ENCODE data around the gene AMER1.
"Not testable (repeated sequence)": the region's sequence is repeated elsewhere in the genome, so short reads cannot be mapped to it uniquely, and the experiment has no call there.

The AMER1 gene

DNA sequence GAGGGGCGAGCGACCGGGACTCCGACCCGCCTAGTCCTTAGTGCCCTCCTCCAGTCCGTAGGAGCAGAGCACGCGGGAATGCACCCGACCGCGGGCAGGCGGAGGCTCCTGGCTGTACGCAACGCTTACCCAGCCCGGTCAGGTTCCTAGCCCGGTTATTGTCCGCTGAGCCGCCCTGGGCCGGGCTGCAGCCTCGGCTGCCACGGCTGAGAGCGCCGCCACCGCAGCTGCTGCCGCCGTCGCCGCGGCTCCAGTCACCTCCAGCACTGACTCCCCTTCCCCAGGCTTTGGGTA is at the start of gene AMER1:
TSS of gene AMER1 (minus strand) at position 268 of the 294 bp plus-strand sequence. CDS start 12,422 bp downstream, outside the sequence.
- no peak for DNase-seq

DNA sequence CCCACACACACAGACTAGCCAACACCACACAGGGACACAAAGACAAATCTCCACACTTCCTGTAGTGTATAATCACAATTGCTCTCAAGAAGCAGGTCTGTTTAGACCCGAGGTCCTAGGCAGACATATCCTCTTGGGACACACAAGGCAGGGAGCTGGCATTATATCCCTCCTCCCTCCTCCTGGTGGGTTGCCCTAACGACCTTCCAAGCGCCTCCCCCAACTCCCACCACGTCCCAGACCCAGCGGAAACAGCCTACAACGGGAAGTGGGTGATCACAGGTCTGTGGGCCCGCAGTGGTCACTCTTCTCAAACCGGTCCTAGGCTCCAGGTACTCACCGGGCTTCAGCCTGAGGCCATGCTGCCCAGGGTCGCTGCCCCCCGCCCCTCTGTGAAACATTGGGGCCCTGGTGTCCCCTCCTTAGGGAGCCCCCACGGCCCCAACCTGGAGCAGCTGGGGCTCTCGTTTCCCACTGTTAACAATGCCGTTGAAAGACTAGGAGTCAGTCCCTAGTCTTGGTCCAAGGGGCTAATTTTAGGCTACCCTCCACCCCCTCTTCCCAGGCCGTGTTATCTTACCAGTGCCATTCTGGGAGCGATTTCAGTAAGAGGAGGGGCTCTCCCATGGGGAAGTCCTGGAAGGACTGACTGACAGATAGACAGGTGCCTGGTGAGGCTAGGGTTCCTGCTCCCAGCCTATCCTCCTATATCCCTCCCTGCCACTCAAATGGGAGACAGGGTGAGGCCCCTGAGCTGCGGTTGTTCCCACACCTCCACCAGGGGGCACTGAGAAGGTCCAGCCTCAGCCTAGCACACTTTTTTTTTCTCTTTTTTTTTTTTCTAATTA is 24.8 kb upstream of the AMER1 start, which contains the start of gene ASB12:
TSS of gene ASB12 (minus strand) at position 485 of the 848 bp plus-strand sequence. CDS start 4,957 bp downstream, outside the sequence.
- no peak for DNase-seq

DNA sequence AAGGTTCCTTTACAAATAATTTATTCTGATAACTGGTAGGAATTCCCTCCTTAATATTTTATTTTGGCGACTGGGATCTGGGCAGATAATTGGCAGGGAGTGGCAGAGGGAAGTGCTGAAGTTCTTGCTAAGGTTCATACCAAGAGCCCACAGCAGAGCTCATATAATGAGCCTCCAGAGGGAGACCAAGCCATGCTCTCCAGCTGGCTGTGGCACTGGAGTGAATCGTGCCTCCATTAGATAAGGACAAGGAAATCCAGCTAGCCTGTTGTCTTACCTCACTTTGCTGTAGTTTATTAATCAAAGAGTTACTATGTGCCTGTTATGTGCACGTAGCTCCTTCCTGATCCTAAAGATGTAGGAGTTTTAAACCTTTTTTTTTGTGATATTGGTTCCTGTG is 23.6 kb upstream of the AMER1 start:
- DNase-seq: no peak

DNA sequence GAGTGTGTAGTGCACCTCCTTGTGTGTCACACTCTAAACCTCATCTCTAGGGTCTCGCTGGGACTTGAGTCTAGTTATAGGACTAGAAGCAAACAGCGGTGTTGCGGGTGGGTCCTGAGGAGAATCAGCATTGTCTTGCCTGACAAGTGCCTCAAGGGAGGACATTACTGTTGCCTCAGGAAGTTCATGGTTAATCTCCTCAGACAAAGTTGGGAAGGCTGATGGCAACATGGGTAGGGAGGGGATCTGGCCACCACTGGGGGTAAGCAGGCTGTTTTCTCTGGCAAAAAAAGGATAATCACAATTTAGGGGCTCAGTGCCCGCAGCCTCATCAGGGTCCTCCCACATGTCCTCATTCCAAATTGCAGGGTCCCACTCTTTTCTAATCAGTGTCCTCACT is 12.5 kb upstream of the AMER1 start:
- no peak for DNase-seq

DNA sequence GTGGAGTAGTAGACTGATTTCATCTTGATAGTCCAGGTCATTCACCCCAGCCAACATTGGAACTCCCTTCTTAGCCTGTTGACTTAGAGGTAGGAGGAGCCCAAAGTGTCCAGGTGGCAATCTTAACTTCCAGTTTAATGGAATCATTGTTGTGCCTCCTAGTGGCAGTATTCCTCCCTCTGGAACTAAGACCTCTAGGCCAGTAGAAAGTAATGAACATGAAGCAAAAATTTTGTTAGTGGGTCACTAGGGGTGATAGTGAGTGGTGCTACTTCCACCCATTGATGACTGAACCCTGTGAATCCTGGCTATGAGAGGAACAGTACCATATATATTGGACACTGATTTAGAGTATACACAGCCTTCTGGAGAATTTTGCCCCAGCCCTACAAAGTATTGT is 8.5 kb upstream of the AMER1 start:
- DNase-seq: not testable (repeated sequence)

DNA sequence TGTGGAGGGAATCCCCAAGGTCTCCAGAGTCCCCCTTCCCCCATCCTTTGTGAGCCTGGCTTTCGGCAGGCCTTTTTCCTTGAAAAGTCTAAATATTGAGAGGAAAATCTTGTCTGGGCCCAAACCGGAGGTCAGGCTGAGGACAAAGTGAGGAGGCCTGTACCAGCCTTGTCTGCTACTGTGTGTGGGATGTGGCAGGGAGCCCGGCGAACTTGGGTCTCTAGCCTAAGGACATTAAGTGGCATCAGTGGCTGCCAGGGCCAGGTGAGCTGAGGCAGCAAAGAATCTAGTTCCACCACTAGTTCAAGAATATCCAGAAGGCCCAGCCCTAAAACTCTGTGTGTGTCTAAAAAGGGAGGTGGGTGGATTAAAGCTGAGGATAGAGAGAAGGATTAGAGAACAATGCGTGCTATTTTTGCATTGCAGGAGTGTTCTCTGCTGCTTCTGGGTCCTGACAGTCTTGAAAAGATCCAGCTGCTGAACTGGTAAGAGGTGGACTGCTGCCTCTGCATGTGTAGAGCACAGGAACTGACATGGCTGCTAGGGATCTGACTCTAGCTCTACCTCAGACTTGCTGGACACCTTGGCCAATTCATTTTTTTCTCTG is 1.2 kb upstream of the AMER1 start:
- DNase-seq: no peak

DNA sequence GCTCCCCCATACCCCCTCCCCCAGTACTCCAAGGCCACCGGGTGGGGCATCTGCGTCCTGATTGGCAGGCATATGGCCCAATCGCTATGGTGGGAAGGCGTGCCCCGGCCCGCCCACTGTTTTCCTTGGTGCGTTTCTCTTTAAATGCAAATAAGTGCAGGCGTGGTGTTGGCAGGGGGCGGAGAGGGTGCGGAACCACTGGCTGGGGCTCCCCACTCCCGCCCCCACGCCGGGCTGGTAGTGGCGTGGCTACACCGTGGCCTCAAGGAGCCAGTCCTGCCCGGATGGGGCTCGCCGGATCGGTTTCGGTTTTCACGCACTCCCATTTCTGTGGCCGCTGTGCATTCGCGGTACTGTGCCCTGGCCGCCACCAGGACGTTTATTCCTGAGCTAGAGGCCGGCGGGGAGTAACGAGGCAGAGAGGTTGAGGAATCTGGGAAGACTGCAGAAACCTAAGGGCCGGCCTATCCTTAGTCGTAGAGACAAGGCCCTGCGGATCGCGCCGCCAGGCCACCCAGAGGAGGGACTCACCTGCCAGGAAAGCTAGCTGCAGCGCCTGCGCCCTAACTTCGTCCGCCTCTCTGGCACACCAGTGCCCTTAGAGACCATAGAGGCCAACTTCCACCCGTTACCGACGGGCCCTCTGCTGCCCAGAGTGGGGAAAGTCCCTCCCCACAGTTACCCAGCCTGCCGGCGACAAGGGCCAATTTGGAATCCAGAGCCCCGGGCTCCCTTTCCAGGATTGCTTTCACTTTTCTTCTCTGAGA is 410 bp upstream of the AMER1 start:
- peak; percentile 81 for DNase-seq

DNA sequence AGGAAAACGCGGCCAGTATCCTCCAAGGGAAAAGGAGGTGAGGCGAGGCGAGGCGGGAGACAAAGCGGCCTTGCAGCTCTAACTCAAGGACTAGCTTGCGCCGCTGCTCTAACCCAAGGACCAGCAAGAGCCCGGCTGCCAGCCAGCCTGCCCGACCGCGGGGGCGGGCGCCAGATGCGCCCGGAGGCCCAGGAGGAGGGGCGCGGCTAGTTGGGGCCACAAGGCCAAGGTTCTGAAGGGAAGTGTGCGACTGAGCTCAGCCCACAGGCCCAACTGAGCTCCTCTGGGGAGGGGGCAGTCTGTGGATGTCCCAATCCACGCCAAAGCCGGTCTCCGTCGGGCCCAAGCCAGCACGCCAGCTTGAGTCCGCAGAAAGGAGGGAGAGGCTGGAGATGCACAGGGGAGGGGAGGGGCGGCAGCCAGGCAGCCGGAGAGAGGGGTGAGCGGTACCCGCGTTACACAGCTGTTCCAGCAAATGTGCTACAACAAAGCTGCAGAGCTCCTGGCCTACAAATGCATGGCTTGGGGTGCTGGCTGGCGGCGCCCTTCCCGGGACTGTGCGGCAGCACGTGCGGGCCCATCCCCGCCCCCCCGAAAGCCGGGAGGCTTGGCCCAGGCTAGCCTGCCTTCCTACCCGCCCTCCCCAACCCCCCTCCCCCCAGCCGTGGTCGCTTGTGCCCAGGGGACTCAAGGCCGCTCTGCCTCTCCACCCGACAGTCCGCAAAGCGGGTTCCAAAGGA is 637 bp downstream of the AMER1 start:
- DNase-seq: no peak

DNA sequence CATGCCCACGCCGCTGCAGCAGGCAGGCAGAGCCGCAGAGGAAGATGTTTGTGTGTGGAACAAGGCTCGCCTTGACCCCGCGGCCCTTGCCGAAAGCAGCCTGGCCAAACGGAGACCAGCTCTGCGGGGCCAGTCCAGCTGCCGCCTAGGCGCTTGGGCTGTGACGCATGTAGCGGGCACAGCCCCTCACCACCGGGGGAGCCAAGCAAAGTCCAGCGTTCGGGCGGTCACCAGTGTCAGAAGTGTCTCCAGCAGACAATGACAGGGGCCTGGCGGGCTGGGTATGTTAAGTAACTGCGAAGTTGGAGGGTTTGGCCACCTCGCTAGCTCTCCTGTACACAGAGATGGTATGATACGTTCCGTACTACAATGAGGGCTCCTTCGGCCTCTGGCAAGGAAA is 1.3 kb downstream of the AMER1 start:
- DNase-seq: no peak

DNA sequence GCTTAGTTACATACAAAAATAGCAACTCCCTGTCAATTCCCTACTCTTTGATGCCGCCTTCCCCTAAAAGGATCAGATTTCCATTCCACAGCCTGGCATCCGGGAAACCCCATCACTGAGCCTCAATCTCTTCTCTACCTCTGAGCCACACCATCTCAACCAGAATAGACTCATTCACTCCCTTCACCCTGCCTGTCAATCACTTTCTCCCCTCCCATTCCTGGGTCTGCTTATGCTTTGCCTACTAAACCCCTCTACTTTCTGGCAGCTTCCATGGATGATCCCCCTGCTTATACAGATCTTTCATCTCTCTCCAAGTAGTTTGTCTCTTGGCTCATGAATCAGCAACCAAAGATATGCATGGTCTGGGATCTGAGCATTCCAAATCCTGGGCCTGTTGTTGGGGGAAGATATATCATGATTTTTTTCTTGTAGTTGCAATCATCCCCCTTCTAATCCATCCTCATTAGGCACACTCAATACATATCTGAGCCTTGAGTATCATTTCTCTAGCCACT is 2.6 kb downstream of the AMER1 start:
- DNase-seq: no peak

DNA sequence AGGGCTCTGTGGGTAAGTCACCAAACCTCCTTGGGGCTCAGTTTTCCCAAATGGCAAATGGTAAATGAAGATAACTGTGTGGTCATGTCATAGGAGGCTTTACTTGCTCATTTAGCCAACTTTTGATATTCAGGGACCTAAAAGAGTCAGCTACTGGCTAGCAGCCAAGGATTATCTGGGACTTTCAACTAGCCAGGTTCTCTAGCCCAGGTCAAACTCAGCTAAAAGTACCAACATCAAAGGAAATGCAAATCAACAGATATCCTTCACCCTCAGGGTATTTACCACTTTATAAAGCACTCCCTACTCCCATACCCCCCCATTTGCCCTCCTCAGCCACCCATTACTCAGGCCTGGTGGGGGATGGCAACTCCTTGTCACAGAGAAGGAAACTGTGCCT is 7.5 kb downstream of the AMER1 start:
- DNase-seq: no peak

DNA sequence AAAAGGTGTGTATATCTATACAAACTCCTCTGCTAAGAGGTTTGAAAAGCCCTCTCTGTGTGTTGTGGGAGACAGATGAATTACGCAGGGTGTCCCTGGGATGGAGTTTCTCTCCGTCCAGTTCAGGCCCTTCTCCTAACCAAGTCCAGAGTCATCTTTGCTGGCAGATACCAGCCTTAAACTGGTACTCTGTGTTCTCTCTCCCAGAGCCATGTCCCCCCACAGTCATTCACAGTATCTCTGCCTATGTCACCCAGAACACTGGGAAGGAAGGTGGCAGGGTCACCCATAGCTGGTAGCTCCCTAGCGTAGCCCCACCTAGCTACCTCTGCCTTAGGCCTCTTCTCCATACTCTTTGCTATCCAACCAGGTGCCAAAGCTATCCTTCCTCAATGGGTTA is 8.9 kb downstream of the AMER1 start:
- no peak for DNase-seq

DNA sequence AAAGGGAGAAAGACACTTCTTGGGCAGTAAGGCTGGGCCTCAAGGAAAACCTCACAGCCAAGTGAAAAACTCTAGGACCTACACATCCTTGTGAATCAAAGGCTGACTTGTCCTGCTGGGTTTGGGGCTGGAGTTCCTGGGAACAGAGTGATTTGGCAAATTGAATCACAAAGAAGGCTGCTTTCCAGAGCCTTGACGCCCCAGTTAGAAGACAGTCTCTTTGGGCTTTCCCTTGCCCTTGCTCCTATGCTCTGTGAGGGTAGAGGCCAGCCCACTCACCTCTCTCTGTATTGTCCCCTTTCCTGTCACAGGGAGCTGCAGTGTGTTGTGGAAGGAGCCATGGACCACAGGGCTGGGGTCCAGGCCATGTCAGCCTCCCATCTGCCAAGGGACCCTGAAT is 9.6 kb downstream of the AMER1 start:
- DNase-seq: no peak

DNA sequence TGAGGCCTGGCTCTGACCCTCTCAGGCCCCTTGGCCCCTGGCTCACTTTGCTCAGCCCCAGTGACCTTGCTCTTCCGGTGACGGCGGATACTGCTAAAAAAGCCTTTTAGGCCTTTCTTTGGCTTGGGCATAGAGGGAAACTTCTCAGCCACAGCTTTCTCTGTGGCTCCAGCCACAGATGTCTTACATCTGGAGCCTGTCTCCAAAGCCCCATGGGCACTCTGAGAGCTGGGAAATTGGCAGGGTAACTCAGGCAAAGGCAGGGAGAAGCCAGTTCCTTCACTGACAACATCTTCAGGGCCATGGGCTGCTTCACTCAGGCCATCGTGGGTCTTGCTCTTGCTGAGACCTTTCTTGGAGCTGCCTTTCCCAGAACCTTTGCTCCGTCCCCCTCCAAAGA is 12.8 kb downstream of the AMER1 start:
- no peak for DNase-seq

DNA sequence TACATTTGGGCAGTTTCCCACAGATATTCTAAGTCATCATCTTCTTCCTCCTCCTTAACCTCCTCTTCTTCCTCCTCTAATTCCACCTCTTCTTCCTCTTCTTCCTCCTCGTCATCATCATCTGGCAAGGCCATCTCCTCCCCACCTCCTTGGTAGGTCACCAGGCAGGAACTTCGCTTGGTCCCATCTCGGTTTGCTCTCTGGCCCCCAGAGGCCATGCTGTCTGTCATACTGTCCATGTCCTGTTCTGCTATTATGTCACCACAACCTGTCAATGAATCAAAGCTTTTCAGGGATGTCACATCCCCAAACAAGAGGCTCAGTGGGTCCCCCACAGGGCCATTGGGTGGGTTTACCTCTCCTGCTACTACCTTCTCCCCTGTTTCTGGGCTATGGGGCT is 13.5 kb downstream of the AMER1 start:
- no peak for DNase-seq

DNA sequence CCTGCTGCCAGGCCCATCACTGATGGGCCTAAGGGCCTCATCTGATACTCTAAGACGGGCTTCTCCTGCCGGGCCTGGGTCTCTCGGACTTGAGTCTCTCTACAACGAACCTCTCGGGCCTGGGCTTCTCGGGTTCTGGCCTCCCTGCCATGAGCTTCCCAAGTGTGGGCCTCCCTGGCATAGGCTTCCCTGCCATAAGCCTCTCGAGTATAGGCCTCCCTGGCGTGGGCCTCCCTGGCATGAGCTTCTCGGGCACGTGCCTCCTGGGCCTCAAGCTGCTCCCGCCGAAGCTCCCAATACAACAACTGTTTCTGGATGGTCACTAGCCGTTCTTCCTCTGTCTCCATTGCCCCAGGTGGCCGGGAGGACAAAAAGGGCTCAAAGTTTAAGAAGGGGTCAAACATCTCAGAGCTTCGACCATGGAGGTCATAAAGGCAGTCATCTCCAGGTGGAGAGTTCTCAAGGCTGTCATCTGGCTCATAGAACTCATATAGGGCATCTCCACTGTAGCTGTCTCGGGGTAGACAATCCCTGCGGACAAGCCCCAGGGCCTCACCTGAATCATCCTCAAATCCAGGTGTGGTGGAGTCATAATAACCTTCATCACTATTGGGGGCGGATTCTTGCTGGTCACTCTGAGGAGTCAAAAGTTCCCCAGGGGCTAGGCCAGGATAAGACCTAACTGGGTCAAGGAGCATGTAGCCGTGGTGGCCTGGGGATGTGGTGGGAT is 14.1 kb downstream of the AMER1 start:
- no peak for DNase-seq

DNA sequence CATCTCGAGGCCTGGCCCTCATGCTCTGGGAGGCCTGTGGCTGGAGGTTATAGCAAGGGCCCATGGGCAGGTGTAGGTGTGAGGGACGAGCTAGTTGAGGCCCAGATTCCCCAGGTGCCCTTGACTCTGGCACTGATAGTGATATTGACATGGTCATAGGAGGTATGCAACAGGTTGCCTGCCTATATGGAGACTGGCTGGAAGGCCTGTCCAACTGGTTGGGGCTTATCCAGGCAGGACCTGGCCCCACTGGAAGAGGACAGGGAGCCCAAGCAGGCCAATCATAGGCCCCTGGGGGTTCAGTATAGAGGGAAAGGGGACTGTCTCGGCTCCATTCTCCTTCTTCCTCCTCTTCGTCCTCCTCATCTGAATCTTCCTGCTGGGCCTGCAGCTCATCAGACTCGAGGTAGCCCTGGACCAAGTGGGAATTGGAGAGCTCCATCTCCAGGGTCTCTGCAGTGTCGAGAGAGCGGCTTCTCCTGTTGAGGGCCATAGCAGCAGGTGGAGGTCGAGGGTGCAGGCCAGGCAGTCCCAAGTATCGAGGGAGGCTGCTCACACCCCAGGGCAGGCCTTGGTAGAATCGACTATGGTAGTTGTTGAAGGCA is 15.3 kb downstream of the AMER1 start:
- DNase-seq: no peak

DNA sequence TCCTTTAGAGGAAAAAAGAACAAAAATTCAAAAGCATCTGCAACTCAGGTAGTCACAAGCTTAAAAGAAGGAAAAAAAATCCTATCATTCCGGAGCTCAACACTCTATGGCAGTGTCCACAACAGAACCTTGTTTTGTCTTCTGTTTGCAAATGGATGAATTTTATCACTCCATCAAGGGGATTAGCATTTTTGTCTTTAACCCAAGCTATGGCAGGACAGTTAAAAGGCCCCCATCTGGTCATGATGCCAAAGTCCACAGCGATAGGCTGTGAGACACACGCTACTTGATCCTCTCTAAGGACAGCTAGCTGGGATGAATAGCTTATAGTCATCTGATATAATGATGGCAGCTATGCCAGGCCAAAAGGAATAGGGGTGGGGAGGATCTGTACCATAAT is 16.6 kb downstream of the AMER1 start:
- DNase-seq: no peak

DNA sequence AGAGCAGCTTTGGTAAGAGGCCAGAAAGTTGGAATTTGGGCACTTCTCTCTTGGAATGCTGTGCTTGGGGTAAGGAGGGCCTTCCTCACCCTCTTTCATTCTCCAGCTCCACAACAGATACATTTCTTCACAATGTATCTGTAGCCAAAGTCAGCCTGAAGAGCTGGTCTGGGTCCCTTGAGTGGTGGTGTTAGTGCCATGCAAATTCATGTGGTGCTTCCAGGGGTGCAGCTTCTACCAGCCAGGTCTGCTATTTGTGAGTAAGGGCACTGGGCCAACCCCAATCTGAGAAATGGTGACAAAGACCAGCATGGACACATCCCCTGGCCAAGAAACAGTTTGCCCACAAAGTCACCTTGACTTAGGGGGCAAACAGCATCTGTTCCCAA is 17.8 kb downstream of the AMER1 start:
- no peak for DNase-seq

DNA sequence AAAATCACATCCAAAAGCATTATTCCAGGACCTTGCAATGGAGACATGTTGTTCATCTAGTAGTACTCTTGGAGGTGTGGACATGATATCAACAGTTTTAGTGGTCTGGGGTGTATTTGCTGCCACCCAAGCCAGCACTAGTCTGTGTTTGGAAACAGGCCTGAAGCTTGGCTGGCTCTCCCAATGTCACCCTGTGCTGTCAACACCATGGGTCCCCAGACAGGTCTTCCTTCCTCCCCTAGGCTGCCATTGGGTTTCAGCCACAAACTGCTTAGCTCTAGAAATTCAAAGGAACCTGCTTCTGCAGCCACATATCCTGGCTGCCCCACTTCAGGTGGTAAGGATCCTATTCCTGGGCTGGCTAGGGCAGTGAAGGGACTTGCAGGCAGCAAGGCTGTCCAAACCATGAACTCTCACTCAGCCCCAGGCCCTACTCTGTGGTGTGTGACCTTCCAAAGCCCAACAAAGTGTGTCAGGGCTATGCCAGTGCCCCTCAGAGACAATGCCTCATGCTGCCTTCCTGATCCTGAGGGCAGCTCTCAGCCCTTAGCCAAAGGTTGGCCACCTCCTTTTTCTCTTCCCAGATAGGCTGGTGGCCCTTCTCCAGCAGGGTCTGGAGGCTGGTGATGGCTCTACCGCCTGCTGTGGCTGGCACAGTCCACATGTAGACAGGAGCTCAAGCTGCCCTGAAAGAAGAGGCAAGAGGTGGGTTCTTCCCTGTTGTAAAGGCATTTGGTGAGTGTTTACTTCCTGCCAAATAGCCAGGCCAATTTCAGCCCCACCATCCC is 18.3 kb downstream of the AMER1 start:
- no peak for DNase-seq

DNA sequence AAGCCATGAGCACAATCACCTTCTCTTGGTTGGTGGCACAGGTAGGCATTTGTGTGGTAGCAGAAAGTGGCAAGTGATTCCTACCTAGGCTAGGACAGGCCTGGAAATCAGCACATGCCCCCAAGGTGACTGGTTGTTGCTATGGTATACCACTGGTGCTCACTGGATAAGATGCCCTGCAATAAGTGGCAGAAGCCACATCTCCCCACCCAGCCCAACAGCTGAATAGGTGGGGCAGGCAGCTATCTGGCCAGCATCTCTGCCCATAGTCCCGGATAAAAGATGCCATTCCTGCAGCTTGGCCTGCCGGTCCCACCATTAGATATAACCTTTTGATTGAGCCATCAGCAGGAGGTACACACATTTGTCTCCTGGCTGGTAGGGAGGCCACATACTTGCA is 21.1 kb downstream of the AMER1 start:
- no peak for DNase-seq
